Measurements from ENCODE around the gene METTL25B.
"Not testable (repeated sequence)": the region's sequence is repeated elsewhere in the genome, so short reads cannot be mapped to it uniquely, and the experiment has no call there.

Gene METTL25B

GRCh38 chr1:156760092-156760795, 32.0 kb downstream of the METTL25B start:
- DNase-seq (ENCODE audit: low read depth in 2 of 2) = no peak
- TF ChIP-seq CTCF (IDR thresholded peaks at IDR 0.05; ENCODE audit: low read depth, low read length) = no peak
- H3K4me3 ChIP-seq (replicated peaks in 1 of 2; ENCODE audit: low read depth in 2 of 2, low read length in 2 of 2) = no peak overlapping the region

- no peak for TF ChIP-seq CTCF (IDR thresholded peaks at IDR 0.05; ENCODE audit: low read depth, low read length)
- no peak overlapping the region for H3K4me3 ChIP-seq (replicated peaks in 1 of 2; ENCODE audit: low read depth in 2 of 2, low read length in 2 of 2)
- no peak for DNase-seq (ENCODE audit: low read depth in 2 of 2)
Measured at GRCh38 chr1:156760796-156761104, 32.5 kb downstream of the METTL25B start.

- DNase-seq (ENCODE audit: low read depth in 2 of 2); H3K4me3 ChIP-seq (replicated peaks in 1 of 2; ENCODE audit: low read depth in 2 of 2, low read length in 2 of 2): not testable (repeated sequence)
Measured at GRCh38 chr1:156765136-156765535, 36.9 kb downstream of the METTL25B start.

GRCh38 chr1:156765666-156766065, 37.4 kb downstream of the METTL25B start:
- no peak for TF ChIP-seq CTCF (IDR thresholded peaks at IDR 0.05; ENCODE audit: low read depth, low read length)
- H3K4me3 ChIP-seq (replicated peaks in 1 of 2; ENCODE audit: low read depth in 2 of 2, low read length in 2 of 2) = no peak overlapping the region

GRCh38 chr1:156766298-156767100, 38.2 kb downstream of the METTL25B start:
- no peak for TF ChIP-seq CTCF (IDR thresholded peaks at IDR 0.05; ENCODE audit: low read depth, low read length)
- H3K4me3 ChIP-seq (replicated peaks in 1 of 2; ENCODE audit: low read depth in 2 of 2, low read length in 2 of 2) = peak overlapping the region; percentile 95 to 97
- peak; percentile 11 to 19 for DNase-seq (ENCODE audit: low read depth in 2 of 2)

More at GRCh38 chr1:156765666-156766065, 37.4 kb downstream of the METTL25B start:
- DNase-seq (ENCODE audit: low read depth in 2 of 2) = no peak

- peak; percentile 100 for DNase-seq (ENCODE audit: low read depth in 2 of 2)
- H3K4me3 ChIP-seq (replicated peaks in 1 of 2; ENCODE audit: low read depth in 2 of 2, low read length in 2 of 2) = peak within 1 kb of the TSS; percentile 95 to 97
- TF ChIP-seq CTCF (IDR thresholded peaks at IDR 0.05; ENCODE audit: low read depth, low read length) = no peak
Measured at GRCh38 chr1:156767101-156767878, 39.0 kb downstream of the METTL25B start, which contains the start of gene PRCC. PRCC (plus strand) TSS chr1:156767535; CDS start chr1:156767772, 237 bp downstream.

Data from cardiac fibroblast (primary cell).